Keratinocyte (primary cell): Measurements from ENCODE around the gene TMCC1. TPM values are rescaled to one million over a fixed set of nuclear protein-coding genes. Genes with fewer than 3 reads are reported as not detected.

Experiments used
- DNase-seq: peaks from one replicate; pipeline ENCODE4 v3.0.0-alpha.2; 2011; ENCODE audit warnings: low read depth, missing footprints, low spot score
- FAIRE-seq: peaks from 2 replicates; lab custom pipeline; 2011; peaks lifted over from hg19 to GRCh38; lab: Jason Lieb, UNC
- H2AFZ ChIP-seq: 2 replicates; pipeline ENCODE4 v1.6.0; 2012; ENCODE audit warnings: low read length, control low read depth, inconsistent platforms; ENCODE audit not compliant: control insufficient read depth
- H3K27ac ChIP-seq: 2 replicates; pipeline ENCODE4 v1.5.1; 2011; ENCODE audit warnings: low read length; ENCODE audit not compliant: control insufficient read depth, insufficient read depth
- H3K27me3 ChIP-seq: 3 replicates; pipeline ENCODE4 v1.6.0; 2011; ENCODE audit warnings: low read length; ENCODE audit not compliant: control insufficient read depth, insufficient read depth; ENCODE audit errors: extremely low read depth
- H3K36me3 ChIP-seq, 2 experiments: 2 replicates in 1 of 2; 3 replicates in 1 of 2; pipeline ENCODE4 v1.5.1; 2011; ENCODE audit warnings: low read length in 2 of 2, mild to moderate bottlenecking in 1 of 2; ENCODE audit not compliant: control insufficient read depth in 2 of 2, insufficient read depth in 2 of 2; ENCODE audit errors: extremely low read depth in 1 of 2
- H3K4me1 ChIP-seq: 3 replicates; pipeline ENCODE4 v1.5.1; 2011; ENCODE audit warnings: low read length; ENCODE audit not compliant: control insufficient read depth, insufficient read depth; ENCODE audit errors: extremely low read depth
- H3K4me2 ChIP-seq: 3 replicates; pipeline ENCODE4 v1.6.0; 2011; ENCODE audit warnings: low read depth, low read length; ENCODE audit not compliant: control insufficient read depth, insufficient read depth; ENCODE audit errors: extremely low read depth
- H3K4me3 ChIP-seq, 3 experiments: fragments of 200-600 bp in 1 of 3; sonication (generic) in 1 of 3; 2 replicates in 2 of 3; 3 replicates in 1 of 3; pipeline ENCODE4 v1.5.1; 2011 to 2016; ENCODE audit warnings: low read length in 3 of 3, mild to moderate bottlenecking in 3 of 3, control low read depth in 2 of 3, inconsistent platforms in 1 of 3, low read depth in 1 of 3, mixed read lengths in 1 of 3, mixed run types in 1 of 3, moderate library complexity in 1 of 3; ENCODE audit not compliant: control insufficient read depth in 2 of 3, insufficient read depth in 2 of 3; ENCODE audit errors: extremely low read depth in 1 of 3
- H3K79me2 ChIP-seq: 2 replicates; pipeline ENCODE4 v1.6.0; 2012; ENCODE audit warnings: low read length; ENCODE audit not compliant: control insufficient read depth, insufficient read depth
- H3K9ac ChIP-seq: 3 replicates; pipeline ENCODE4 v1.6.0; 2011; ENCODE audit warnings: low read length; ENCODE audit not compliant: control insufficient read depth, insufficient read depth; ENCODE audit errors: extremely low read depth
- H3K9me1 ChIP-seq: 3 replicates; pipeline ENCODE4 v1.6.0; 2011; ENCODE audit warnings: low read length; ENCODE audit not compliant: control insufficient read depth, insufficient read depth; ENCODE audit errors: extremely low read depth
- H3K9me3 ChIP-seq: 2 replicates; pipeline ENCODE4 v1.5.1; 2012; ENCODE audit warnings: low read depth, low read length; ENCODE audit not compliant: control insufficient read depth
- H4K20me1 ChIP-seq: 3 replicates; pipeline ENCODE4 v1.6.0; 2011; ENCODE audit warnings: low read length; ENCODE audit not compliant: control insufficient read depth, insufficient read depth; ENCODE audit errors: extremely low read depth
- CTCF ChIP-seq, 3 experiments: IDR thresholded peaks in 1 of 3; conservative IDR thresholded peaks in 1 of 3; optimal IDR thresholded peaks in 1 of 3; 2 replicates in 2 of 3; 3 replicates in 1 of 3; pipeline versions ENCODE3 to v1.5.1; 2011; ENCODE audit warnings: low read length in 3 of 3, mild to moderate bottlenecking in 3 of 3, moderate library complexity in 2 of 3, control low read depth in 1 of 3, inconsistent platforms in 1 of 3; ENCODE audit not compliant: insufficient read depth in 2 of 3; ENCODE audit errors: extremely low read depth in 1 of 3
- EZH2 ChIP-seq: IDR thresholded peaks from one replicate; pipeline ENCODE4 v1.6.1; 2012; ENCODE audit warnings: inconsistent platforms, mild to moderate bottlenecking, low read length, moderate library complexity
- dilution Hi-C: fragments of 300-500 bp; cut with MboI; formaldehyde crosslinking; loops from one replicate; pipeline ENCODE4 v1.7.0; 2020; ENCODE audit warnings: low sequenced_read_pairs; ENCODE audit not compliant: extremely low pct_ligation_motif_present
- polyA plus RNA-seq, 5 experiments: library from polyadenylated mRNA; depleted of rRNA in 3 of 5; stranded (reverse) in 3 of 5; stranded (forward) in 1 of 5; unstranded in 1 of 5; fragments of >200 nt; gene quantifications; 1 replicate in 1 of 5; 2 replicates in 3 of 5; 3 replicates in 1 of 5; pipeline versions ENCODE4 v1.2.1 to v1.2.3, GENCODE V29; 2011 to 2012; ENCODE audit warnings: missing spikeins in 2 of 5, low read depth in 1 of 5, low replicate concordance in 1 of 5

TMCC1 gene
- polyA plus RNA-seq, 1 donor (not counting 4 experiments of a cell fraction or from before 2014, with no cell fraction given): 27.7 TPM

- H3K27ac ChIP-seq: peak overlapping the region; percentile 38
- DNase-seq (no peak), FAIRE-seq (peak; percentile 67)
- H3K36me3 ChIP-seq: no peaks in the 10 kb centered on the region
- TF ChIP-seq EZH2 (no peak), CTCF (optimal IDR thresholded peaks at IDR 0.05 in 1 of 3, IDR thresholded peaks at IDR 0.05 in 1 of 3, conservative IDR thresholded peaks at IDR 0.05 in 1 of 3; ENCODE audit: extremely low read depth in 1 of 3, insufficient read depth in 2 of 3, low read length in 3 of 3) (no peak)
- no peaks in the 10 kb centered on the region for H3K27me3 ChIP-seq
- no peak overlapping the region for H2AFZ ChIP-seq
- H3K4me3 ChIP-seq: no peak overlapping the region
- H3K9me3 ChIP-seq: no peaks in the 10 kb centered on the region
- H3K9me1 ChIP-seq: no peaks in the 10 kb centered on the region
- no peak overlapping the region for H3K9ac ChIP-seq
- dilution Hi-C loops: no loop called here
- H3K4me2 ChIP-seq: no peak overlapping the region
- peaks cover 85% of the 10 kb centered on the region for H3K79me2 ChIP-seq
- H4K20me1 ChIP-seq: peaks cover 4% of the 10 kb centered on the region
- H3K4me1 ChIP-seq: peaks cover 25% of the 10 kb centered on the region
These were observed 157.9 kb downstream of the TMCC1 start for GRCh38 chr3:129735638-129736037.

GRCh38 chr3:129734449-129734848 is 159.1 kb downstream of the TMCC1 start:
- Histone ChIP-seq H3K36me3 (no peaks in the 10 kb centered on the region), H3K4me2 (no peak overlapping the region), H2AFZ (no peak overlapping the region), H3K79me2 (peaks cover 83% of the 10 kb centered on the region), H3K4me3 (no peak overlapping the region), H3K27me3 (no peaks in the 10 kb centered on the region), H3K4me1 (peaks cover 25% of the 10 kb centered on the region), H3K9me1 (no peaks in the 10 kb centered on the region), H3K9ac (no peak overlapping the region), H3K9me3 (no peaks in the 10 kb centered on the region), H3K27ac (no peak overlapping the region), H4K20me1 (peaks cover 4% of the 10 kb centered on the region)
- dilution Hi-C loops: no loop called here
- FAIRE-seq: no peak
- no peak for DNase-seq
- TF ChIP-seq EZH2 (no peak), CTCF (optimal IDR thresholded peaks at IDR 0.05 in 1 of 3, IDR thresholded peaks at IDR 0.05 in 1 of 3, conservative IDR thresholded peaks at IDR 0.05 in 1 of 3; ENCODE audit: extremely low read depth in 1 of 3, insufficient read depth in 2 of 3, low read length in 3 of 3) (no peak)
